Kidney (tissue), 14 donors: ENCODE results near the gene ILDR2. TPM values are rescaled to one million over a fixed set of nuclear protein-coding genes. Genes with fewer than 3 reads are reported as not detected.

Experiments
- DNase-seq, 5 donors: peaks; one replicate each; pipeline ENCODE4 v3.0.0-alpha.2; 2013 to 2020
- FAIRE-seq: peaks from 2 replicates; lab custom pipeline; 2012; peaks lifted over from hg19 to GRCh38; lab: Jason Lieb, UNC
- H3K27ac ChIP-seq, 2 donors: one replicate each; pipeline ENCODE4 v1.7.0; 2013; ENCODE audit warnings: low read depth in 2 of 2, low read length in 2 of 2, inconsistent platforms in 1 of 2
- H3K27me3 ChIP-seq: one replicate; pipeline ENCODE4 v1.7.1; 2013; ENCODE audit warnings: low read length, inconsistent platforms; ENCODE audit not compliant: control insufficient read depth, insufficient read depth
- H3K36me3 ChIP-seq, 3 donors: one replicate each; pipeline versions ENCODE4 v1.7.0 to v1.7.1; 2013; ENCODE audit warnings: low read length in 3 of 3, control low read depth in 1 of 3, inconsistent platforms in 1 of 3; ENCODE audit not compliant: insufficient read depth in 3 of 3, control insufficient read depth in 2 of 3
- H3K4me1 ChIP-seq, 3 donors: one replicate each; pipeline versions ENCODE4 v1.7.0 to v1.7.1; 2013; ENCODE audit warnings: low read length in 3 of 3, inconsistent platforms in 1 of 3, low read depth in 1 of 3; ENCODE audit not compliant: control insufficient read depth in 2 of 3, insufficient read depth in 2 of 3
- H3K4me3 ChIP-seq, 3 donors: one replicate each; pipeline versions ENCODE4 v1.7.0 to v1.8.1; 2013; ENCODE audit warnings: low read length in 3 of 3, control low read depth in 1 of 3, inconsistent platforms in 1 of 3
- H3K9ac ChIP-seq, 3 donors: one replicate each; pipeline versions ENCODE4 v1.7.0 to v1.7.1; 2013; ENCODE audit warnings: low read length in 3 of 3, control low read depth in 1 of 3, inconsistent platforms in 1 of 3
- H3K9me3 ChIP-seq, 3 donors: one replicate each; pipeline versions ENCODE4 v1.7.0 to v1.7.1; 2013; ENCODE audit warnings: low read length in 3 of 3, control low read depth in 1 of 3, inconsistent platforms in 1 of 3; ENCODE audit not compliant: control insufficient read depth in 2 of 3, insufficient read depth in 1 of 3
- CTCF ChIP-seq: IDR thresholded peaks from 3 replicates; pipeline ENCODE4 v1.5.1; 2012; ENCODE audit warnings: mild to moderate bottlenecking, moderate library complexity, borderline replicate concordance; ENCODE audit not compliant: insufficient read depth; ENCODE audit errors: extremely low read depth
- intact Hi-C: fragments of 100-400 bp; cut with DNase I; formaldehyde crosslinking; loops from one replicate; pipeline ENCODE4 v1.11.1; 2022
- polyA plus RNA-seq: library from polyadenylated mRNA; stranded (reverse); fragments of 350-450 nt; fragmentation: Illumina TruSeq; extraction: RNeasy Lipid Tissue Mini Kit (QIAGEN cat#74804); gene quantifications from one replicate; pipeline ENCODE4 v1.2.3, GENCODE V29; 2014; ENCODE audit warnings: low read depth, low replicate concordance; ENCODE audit not compliant: insufficient read depth
- total RNA-seq: library from RNA; stranded (reverse); fragmentation: NEBNext Ultra II Directional; extraction: Animal tissue kit (Norgen Biotek cat#: 25700); gene quantifications from one replicate; pipeline ENCODE4 v1.2.1, GENCODE V29; 2021
- donor health status: control.
- donor health status: control.
- donor health status: control.
- donor health status: control.
- donor health status: control.
- donor health status: DM: yes; HTN: yes; CAD: no.
- donor health status: Normal renal cell carcinoma (clear cell type).

Gene ILDR2
- total and polyA plus RNA-seq, 2 donors from 2014 or later = 1.5 to 5.9 TPM

- Histone ChIP-seq H3K9me3 (no peaks in the 10 kb centered on the region), H3K4me1 (peaks cover 0 to 4% (median 0%) of the 10 kb centered on the region in 3 donors), H3K27ac (no peak overlapping the region), H3K4me3 (no peak overlapping the region), H3K9ac (no peak overlapping the region), H3K27me3 (no peaks in the 10 kb centered on the region), H3K36me3 (no peaks in the 10 kb centered on the region)
- FAIRE-seq (no peak), DNase-seq (no peak)
- intact Hi-C loops = no loop called here
- no peak for TF ChIP-seq CTCF
Observed at GRCh38 chr1:166999500-167000055, 24.2 kb upstream of the ILDR2 start.

- FAIRE-seq = no peak
Observed at GRCh38 chr1:166999075-166999474, 23.7 kb upstream of the ILDR2 start.

GRCh38 chr1:166988974-166989515, 13.7 kb upstream of the ILDR2 start, which contains the start of gene MAEL:
MAEL (plus strand) TSS chr1:166989280; CDS start chr1:166989353, 73 bp downstream.
- no peak for TF ChIP-seq CTCF
- DNase-seq (no peak), FAIRE-seq (no peak)
- Histone ChIP-seq H3K9ac (no peak within 1 kb of the TSS), H3K27me3 (no peaks in the 10 kb centered on the region), H3K36me3 (no peaks in the 10 kb centered on the region), H3K9me3 (no peaks in the 10 kb centered on the region), H3K4me1 (no peaks in the 10 kb centered on the region), H3K27ac (no peak within 1 kb of the TSS), H3K4me3 (no peak within 1 kb of the TSS)
- intact Hi-C loops = no loop called here

More at GRCh38 chr1:166999075-166999474, 23.7 kb upstream of the ILDR2 start:
- H3K36me3 ChIP-seq = no peaks in the 10 kb centered on the region
- no peak overlapping the region for H3K9ac ChIP-seq
- no peak for TF ChIP-seq CTCF
- DNase-seq = no peak
- no peak overlapping the region for H3K27ac ChIP-seq
- no peaks in the 10 kb centered on the region for H3K9me3 ChIP-seq
- no peaks in the 10 kb centered on the region for H3K27me3 ChIP-seq
- no peak overlapping the region for H3K4me3 ChIP-seq
- peaks cover 0 to 4% (median 0%) of the 10 kb centered on the region in 3 donors for H3K4me1 ChIP-seq
- intact Hi-C loops = no loop called here

- Histone ChIP-seq H3K27ac (no peak overlapping the region), H3K9me3 (no peaks in the 10 kb centered on the region), H3K9ac (no peak overlapping the region), H3K4me1 (no peaks in the 10 kb centered on the region), H3K27me3 (no peaks in the 10 kb centered on the region), H3K36me3 (no peaks in the 10 kb centered on the region), H3K4me3 (no peak overlapping the region)
- no peak for FAIRE-seq
- TF ChIP-seq CTCF = no peak
- no peak for DNase-seq
- intact Hi-C loops = no loop called here
Observed at GRCh38 chr1:166981589-166981988, 6.2 kb upstream of the ILDR2 start.
